Progenitor cell of endocrine pancreas (in vitro differentiated cells): ENCODE results near the gene NRP1. TPM values are rescaled to one million over a fixed set of nuclear protein-coding genes. Genes with fewer than 3 reads are reported as not detected.

Source experiments
- DNase-seq: peaks from one replicate; pipeline ENCODE4 v3.0.0; 2021; ENCODE audit warnings: low spot score; ENCODE audit not compliant: unreplicated experiment
- H3K27ac Mint-ChIP-seq: 2 replicates; pipeline ENCODE4 v1.8.0; 2021; ENCODE audit warnings: mild to moderate bottlenecking, moderate library complexity, mixed read lengths
- H3K27me3 Mint-ChIP-seq: 2 replicates; pipeline ENCODE4 v1.8.0; 2021; ENCODE audit warnings: mixed read lengths
- H3K36me3 Mint-ChIP-seq: 2 replicates; pipeline ENCODE4 v1.8.0; 2022; ENCODE audit warnings: mixed read lengths; ENCODE audit not compliant: insufficient read depth
- H3K4me1 Mint-ChIP-seq: 2 replicates; pipeline ENCODE4 v1.8.0; 2021; ENCODE audit warnings: low read depth, mixed read lengths
- H3K4me3 Mint-ChIP-seq: 2 replicates; pipeline ENCODE4 v1.8.0; 2021; ENCODE audit warnings: low read depth, mild to moderate bottlenecking, moderate library complexity, mixed read lengths
- H3K9me3 Mint-ChIP-seq: 2 replicates; pipeline ENCODE4 v1.8.0; 2021; ENCODE audit warnings: low read depth, mixed read lengths
- CTCF ChIP-seq: fragments of 200-600 bp; sonication (generic); IDR thresholded peaks from one replicate; pipeline ENCODE4 v1.5.0; 2021; ENCODE audit warnings: antibody characterized with exemption, mild to moderate bottlenecking; ENCODE audit not compliant: unreplicated experiment
- total RNA-seq: library from RNA; stranded (reverse); gene quantifications from 2 replicates; pipeline ENCODE4 v1.2.1, GENCODE V29; 2021

Gene NRP1
- total RNA-seq, 1 donor from 2014 or later = 33.4 TPM

DNA sequence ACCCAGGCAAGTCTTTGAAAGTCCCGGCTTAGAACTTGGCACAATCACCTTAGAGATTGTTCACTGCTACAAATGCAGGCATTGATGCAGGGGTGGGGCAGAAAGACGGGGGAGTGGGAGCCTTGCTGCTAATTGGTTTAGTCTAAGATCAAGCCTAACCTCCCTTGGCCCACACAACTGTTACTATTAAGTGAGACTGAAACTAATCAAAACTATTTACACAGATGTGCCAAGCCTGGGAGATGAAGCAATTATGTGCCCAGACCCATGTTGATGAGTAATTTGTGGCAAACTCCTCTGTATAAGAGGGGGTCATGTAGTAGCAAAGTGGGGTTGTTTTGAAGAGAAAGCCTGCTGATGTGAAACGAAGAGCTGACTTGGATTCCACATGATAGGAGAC is 198.2 kb downstream of the NRP1 start:
- TF ChIP-seq CTCF = no peak
- no peak for DNase-seq
- Mint-ChIP-seq H3K27me3 (peaks cover 3% of the 10 kb centered on the region), H3K4me1 (no peaks in the 10 kb centered on the region), H3K36me3 (no peaks in the 10 kb centered on the region), H3K4me3 (no peak overlapping the region), H3K9me3 (peaks cover 2% of the 10 kb centered on the region), H3K27ac (no peak overlapping the region)

GRCh38 chr10:33134011-33134751 is 200.3 kb downstream of the NRP1 start:
- no peaks in the 10 kb centered on the region for H3K27me3 Mint-ChIP-seq
- peaks cover 3% of the 10 kb centered on the region for H3K4me1 Mint-ChIP-seq
- H3K4me3 Mint-ChIP-seq = no peak overlapping the region
- H3K27ac Mint-ChIP-seq = no peak overlapping the region
- no peak for DNase-seq
- no peaks in the 10 kb centered on the region for H3K9me3 Mint-ChIP-seq
- no peaks in the 10 kb centered on the region for H3K36me3 Mint-ChIP-seq
- TF ChIP-seq CTCF = no peak

DNA sequence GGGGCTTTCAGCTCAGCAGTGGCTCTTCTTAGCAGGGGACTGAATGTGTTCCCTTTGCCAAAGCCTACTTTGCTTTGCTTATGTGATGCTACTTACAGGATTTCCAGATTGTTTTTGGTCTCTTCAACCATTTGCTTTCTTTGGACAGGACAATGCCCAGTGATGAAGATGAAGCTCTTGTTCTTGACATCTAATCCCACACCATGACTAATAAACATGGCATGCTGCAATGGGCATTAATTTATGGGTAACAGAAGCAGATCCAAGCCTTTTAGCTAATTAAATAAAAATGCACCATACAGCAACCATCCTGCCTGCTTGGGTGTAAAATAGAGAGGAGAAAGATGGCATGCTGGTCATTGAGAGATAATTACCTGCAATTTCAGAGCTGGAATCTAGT is 200.9 kb downstream of the NRP1 start:
- Mint-ChIP-seq H3K27ac (no peak overlapping the region), H3K4me3 (no peak overlapping the region), H3K36me3 (no peaks in the 10 kb centered on the region), H3K4me1 (peaks cover 3% of the 10 kb centered on the region), H3K9me3 (no peaks in the 10 kb centered on the region), H3K27me3 (no peaks in the 10 kb centered on the region)
- no peak for DNase-seq
- no peak for TF ChIP-seq CTCF

- H3K4me3 Mint-ChIP-seq = no peak overlapping the region
- peaks cover 3% of the 10 kb centered on the region for H3K4me1 Mint-ChIP-seq
- H3K27ac Mint-ChIP-seq = no peak overlapping the region
- TF ChIP-seq CTCF = no peak
- H3K27me3 Mint-ChIP-seq = no peaks in the 10 kb centered on the region
- H3K9me3 Mint-ChIP-seq = no peaks in the 10 kb centered on the region
- no peak for DNase-seq
- no peaks in the 10 kb centered on the region for H3K36me3 Mint-ChIP-seq
Measured at GRCh38 chr10:33132626-33133025, 201.8 kb downstream of the NRP1 start.

DNA sequence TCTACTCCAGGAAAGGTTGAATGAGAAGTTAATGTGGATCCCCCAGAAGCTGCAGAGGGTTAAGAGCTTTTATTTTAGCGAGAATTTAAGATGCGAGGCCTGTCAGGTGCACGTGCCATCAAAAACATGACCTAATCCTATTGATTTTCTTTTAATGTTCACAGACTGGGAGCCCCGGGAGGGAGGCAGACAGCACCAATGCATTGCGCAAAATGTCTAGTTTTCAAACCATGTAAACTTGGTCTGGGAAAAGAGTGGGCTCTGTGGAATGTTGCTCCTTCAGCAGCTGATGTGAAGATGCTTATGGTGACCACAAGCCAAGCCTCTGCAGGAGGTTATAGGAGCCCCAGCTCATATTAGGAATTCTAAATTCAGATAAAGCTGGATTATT is 204.5 kb downstream of the NRP1 start:
- Mint-ChIP-seq H3K4me1 (peaks cover 3% of the 10 kb centered on the region), H3K9me3 (no peaks in the 10 kb centered on the region), H3K27me3 (no peaks in the 10 kb centered on the region), H3K27ac (peak overlapping the region; percentile 8), H3K36me3 (no peaks in the 10 kb centered on the region), H3K4me3 (no peak overlapping the region)
- no peak for TF ChIP-seq CTCF
- DNase-seq = no peak
